A673 (cell line): Measurements from ENCODE around the gene TMEM35A.

Source experiments
- EZH2 ChIP-seq: fragments of 200-600 bp; sonication (generic); IDR thresholded peaks from 2 replicates; pipeline ENCODE4 v1.6.1; 2017; ENCODE audit warnings: borderline replicate concordance, low read depth, mild to moderate bottlenecking, mixed read lengths, antibody characterized with exemption, low read length; ENCODE audit not compliant: poor library complexity, severe bottlenecking
- TF ChIP-seq, protein P1 (sequence below): fragments of 300-800, 200-600 bp; sonication (generic); conservative IDR thresholded peaks from 2 replicates; pipeline ENCODE4 v1.5.1; 2017; ENCODE audit warnings: low read depth, mild to moderate bottlenecking, antibody characterized with exemption, low read length, moderate library complexity, mixed read lengths

GRCh38 chrX:101080326-101081124 is 1.8 kb downstream of the TMEM35A start:
- TF ChIP-seq, protein P1, sequence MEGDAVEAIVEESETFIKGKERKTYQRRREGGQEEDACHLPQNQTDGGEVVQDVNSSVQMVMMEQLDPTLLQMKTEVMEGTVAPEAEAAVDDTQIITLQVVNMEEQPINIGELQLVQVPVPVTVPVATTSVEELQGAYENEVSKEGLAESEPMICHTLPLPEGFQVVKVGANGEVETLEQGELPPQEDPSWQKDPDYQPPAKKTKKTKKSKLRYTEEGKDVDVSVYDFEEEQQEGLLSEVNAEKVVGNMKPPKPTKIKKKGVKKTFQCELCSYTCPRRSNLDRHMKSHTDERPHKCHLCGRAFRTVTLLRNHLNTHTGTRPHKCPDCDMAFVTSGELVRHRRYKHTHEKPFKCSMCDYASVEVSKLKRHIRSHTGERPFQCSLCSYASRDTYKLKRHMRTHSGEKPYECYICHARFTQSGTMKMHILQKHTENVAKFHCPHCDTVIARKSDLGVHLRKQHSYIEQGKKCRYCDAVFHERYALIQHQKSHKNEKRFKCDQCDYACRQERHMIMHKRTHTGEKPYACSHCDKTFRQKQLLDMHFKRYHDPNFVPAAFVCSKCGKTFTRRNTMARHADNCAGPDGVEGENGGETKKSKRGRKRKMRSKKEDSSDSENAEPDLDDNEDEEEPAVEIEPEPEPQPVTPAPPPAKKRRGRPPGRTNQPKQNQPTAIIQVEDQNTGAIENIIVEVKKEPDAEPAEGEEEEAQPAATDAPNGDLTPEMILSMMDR: no peak
- no peak for TF ChIP-seq EZH2
